Body of pancreas (tissue), 4 donors: ENCODE measurements around the gene GRM8.

Source experiments
- CTCF ChIP-seq, 7 experiments: fragments of 450-650 bp in 4 of 7; fragments of 200-600 bp in 3 of 7; sonication (generic) in 3 of 7; IDR thresholded peaks; one replicate each; pipeline ENCODE4 v1.5.1; 2016 to 2019; ENCODE audit warnings: antibody characterized with exemption in 7 of 7
- POLR2A ChIP-seq, 3 donors: fragments of 450-650 bp; IDR thresholded peaks; one replicate each; pipeline ENCODE4 v1.6.1; 2016; ENCODE audit warnings: antibody characterized with exemption in 3 of 3, mild to moderate bottlenecking in 2 of 3

- TF ChIP-seq CTCF (IDR thresholded peaks at IDR 0.05) (no peak), POLR2A (IDR thresholded peaks at IDR 0.05) (no peak)
Observed at GRCh38 chr7:126535176-126535575, 717.6 kb downstream of the GRM8 start.
